ENCODE data around the gene WDR7. TPM values are rescaled to one million over a fixed set of nuclear protein-coding genes. Genes with fewer than 3 reads are reported as not detected.

Gene WDR7
- total RNA-seq, 2 experiments from 2014 or later = 21.5 to 23.1 TPM

GRCh38 chr18:57002627-57003026, 351.5 kb downstream of the WDR7 start:
- Mint-ChIP-seq H3K36me3 (ENCODE audit: low read depth) (no peaks in the 10 kb centered on the region), H3K9me3 (ENCODE audit: low read depth) (no peaks in the 10 kb centered on the region), H3K4me3 (no peak overlapping the region), H3K27me3 (no peaks in the 10 kb centered on the region), H3K4me1 (peaks cover 32% of the 10 kb centered on the region), H3K27ac (no peak overlapping the region)
- no peak for ATAC-seq
- DNase-seq = no peak
- ChIA-PET POLR2A (no interaction called here), CTCF (interaction anchor here (2.2 kb wide), 1 partner anchor 16 kb away, joined by 7 read pairs; no protein-coding TSS in a partner anchor)
- intact Hi-C loops (cut with DNase I, micrococcal nuclease) = loop anchor here in 1 of 2 experiments (5.0 to 10.0 kb wide), 3 partner anchors 348 to 1540 kb away; partner anchors contain the start of gene WDR7

GRCh38 chr18:57003342-57003741, 352.2 kb downstream of the WDR7 start:
- CTCF ChIA-PET = interaction anchor here (0.8 to 1.2 kb wide), 3 partner anchors 9 to 12 kb away, joined by 3 to 4 read pairs (median 4); no protein-coding TSS in a partner anchor
- peak overlapping the region; percentile 37 for H3K27ac Mint-ChIP-seq
- DNase-seq = no peak
- ATAC-seq = no peak
- H3K9me3 Mint-ChIP-seq (ENCODE audit: low read depth) = no peaks in the 10 kb centered on the region
- peaks cover 34% of the 10 kb centered on the region for H3K4me1 Mint-ChIP-seq
- no peak overlapping the region for H3K4me3 Mint-ChIP-seq
- H3K36me3 Mint-ChIP-seq (ENCODE audit: low read depth) = no peaks in the 10 kb centered on the region
- POLR2A ChIA-PET = no interaction called here
- intact Hi-C loops (cut with DNase I, micrococcal nuclease) = loop anchor here in 1 of 2 experiments (5.0 to 10.0 kb wide), 3 partner anchors 349 to 1539 kb away; partner anchors contain the start of gene WDR7
- H3K27me3 Mint-ChIP-seq = no peaks in the 10 kb centered on the region

- H3K36me3 Mint-ChIP-seq (ENCODE audit: low read depth) = no peaks in the 10 kb centered on the region
- H3K4me3 Mint-ChIP-seq = no peak overlapping the region
- DNase-seq (no peak), ATAC-seq (peak; percentile 96)
- peak overlapping the region; percentile 77 for H3K27ac Mint-ChIP-seq
- CTCF ChIA-PET = interaction anchor here (0.8 to 1.5 kb wide), 4 partner anchors 10 to 307 kb away, joined by 3 to 4 read pairs (median 4); no protein-coding TSS in a partner anchor
- POLR2A ChIA-PET = no interaction called here
- intact Hi-C loops (cut with DNase I, micrococcal nuclease) = loop anchor here (1.0 to 10.0 kb wide), 4 partner anchors 13 to 1538 kb away; partner anchors contain the start of gene WDR7 (in 1 of the 2)
- no peaks in the 10 kb centered on the region for H3K27me3 Mint-ChIP-seq
- H3K4me1 Mint-ChIP-seq = peaks cover 34% of the 10 kb centered on the region
- H3K9me3 Mint-ChIP-seq (ENCODE audit: low read depth) = no peaks in the 10 kb centered on the region
Measured at GRCh38 chr18:57004366-57005121, 353.4 kb downstream of the WDR7 start.

- intact Hi-C loops (cut with DNase I, micrococcal nuclease) = loop anchor here in 1 of 2 experiments (10.0 kb wide), 2 partner anchors 353 to 827 kb away; partner anchors contain the start of gene WDR7
- Mint-ChIP-seq H3K27me3 (no peaks in the 10 kb centered on the region), H3K9me3 (ENCODE audit: low read depth) (no peaks in the 10 kb centered on the region), H3K36me3 (ENCODE audit: low read depth) (no peaks in the 10 kb centered on the region), H3K4me3 (no peak overlapping the region), H3K4me1 (peaks cover 24% of the 10 kb centered on the region), H3K27ac (no peak overlapping the region)
- ChIA-PET POLR2A (no interaction called here), CTCF (interaction anchor here (0.6 kb wide), 1 partner anchor 62 kb away, joined by 3 read pairs; no protein-coding TSS in a partner anchor)
- ATAC-seq = no peak
- DNase-seq = no peak
Measured at GRCh38 chr18:57008001-57008686, 357.0 kb downstream of the WDR7 start.

GRCh38 chr18:57009844-57010243, 358.7 kb downstream of the WDR7 start:
- intact Hi-C loops (cut with DNase I, micrococcal nuclease) = loop anchor here in 1 of 2 experiments (10.0 kb wide), 2 partner anchors 355 to 825 kb away; partner anchors contain the start of gene WDR7
- DNase-seq = no peak
- Mint-ChIP-seq H3K27ac (no peak overlapping the region), H3K4me1 (peaks cover 12% of the 10 kb centered on the region), H3K4me3 (no peak overlapping the region), H3K27me3 (no peaks in the 10 kb centered on the region), H3K36me3 (ENCODE audit: low read depth) (peaks cover 3% of the 10 kb centered on the region), H3K9me3 (ENCODE audit: low read depth) (no peaks in the 10 kb centered on the region)
- no peak for ATAC-seq
- CTCF ChIA-PET = no interaction called here
- POLR2A ChIA-PET = no interaction called here

DNA sequence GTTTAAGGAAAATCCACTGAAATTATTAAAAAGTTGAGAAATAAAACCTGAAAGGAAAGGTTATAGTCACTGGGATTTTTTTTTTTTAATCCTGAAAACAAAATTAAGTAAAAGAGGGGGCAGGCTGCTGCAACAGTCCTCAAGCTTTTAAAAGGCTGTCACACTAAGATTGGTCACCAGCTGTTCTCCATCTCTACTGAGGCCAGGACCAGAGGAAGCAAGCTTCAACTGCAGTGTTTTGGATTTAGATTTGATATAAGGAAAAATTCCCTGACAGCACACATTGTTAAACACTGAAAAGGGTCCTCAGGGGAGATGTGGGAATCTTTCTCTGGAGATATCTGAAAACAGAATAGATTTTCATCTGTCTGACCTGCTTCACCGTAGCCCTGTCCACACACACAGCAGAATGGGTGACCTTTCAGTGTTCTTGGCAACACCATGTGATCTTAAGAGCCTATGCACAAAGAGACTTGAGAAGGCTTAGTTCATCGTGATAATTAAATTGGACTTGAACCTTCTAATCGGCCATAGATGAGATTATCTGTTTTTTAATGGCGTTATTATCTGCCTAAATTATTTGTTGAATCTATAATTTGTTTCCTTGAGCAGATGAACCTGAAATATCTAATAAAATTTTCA, 363.7 kb downstream of the WDR7 start:
- H3K36me3 Mint-ChIP-seq (ENCODE audit: low read depth) = peaks cover 5% of the 10 kb centered on the region
- DNase-seq = no peak
- no peak overlapping the region for H3K27ac Mint-ChIP-seq
- peaks cover 30% of the 10 kb centered on the region for H3K4me1 Mint-ChIP-seq
- no peaks in the 10 kb centered on the region for H3K27me3 Mint-ChIP-seq
- H3K9me3 Mint-ChIP-seq (ENCODE audit: low read depth) = no peaks in the 10 kb centered on the region
- intact Hi-C loops (cut with DNase I, micrococcal nuclease) = no loop called here
- no peak overlapping the region for H3K4me3 Mint-ChIP-seq
- ChIA-PET CTCF (interaction anchor here (0.7 kb wide), 1 partner anchor 11 kb away, joined by 3 read pairs; no protein-coding TSS in a partner anchor), POLR2A (no interaction called here)
- no peak for ATAC-seq

GRCh38 chr18:57015451-57015850, 364.3 kb downstream of the WDR7 start:
- DNase-seq = no peak
- Mint-ChIP-seq H3K9me3 (ENCODE audit: low read depth) (no peaks in the 10 kb centered on the region), H3K4me1 (peaks cover 30% of the 10 kb centered on the region), H3K27ac (no peak overlapping the region), H3K4me3 (no peak overlapping the region), H3K36me3 (ENCODE audit: low read depth) (peaks cover 5% of the 10 kb centered on the region), H3K27me3 (no peaks in the 10 kb centered on the region)
- CTCF ChIA-PET = no interaction called here
- POLR2A ChIA-PET = no interaction called here
- no peak for ATAC-seq
- intact Hi-C loops (cut with DNase I, micrococcal nuclease) = no loop called here

- ChIA-PET POLR2A (no interaction called here), CTCF (no interaction called here)
- peaks cover 26% of the 10 kb centered on the region for H3K4me1 Mint-ChIP-seq
- no peaks in the 10 kb centered on the region for H3K9me3 Mint-ChIP-seq (ENCODE audit: low read depth)
- intact Hi-C loops (cut with DNase I, micrococcal nuclease) = no loop called here
- no peak for DNase-seq
- peaks cover 9% of the 10 kb centered on the region for H3K36me3 Mint-ChIP-seq (ENCODE audit: low read depth)
- H3K27ac Mint-ChIP-seq = no peak overlapping the region
- ATAC-seq = no peak
- no peaks in the 10 kb centered on the region for H3K27me3 Mint-ChIP-seq
- no peak overlapping the region for H3K4me3 Mint-ChIP-seq
Measured at GRCh38 chr18:57018845-57019244, 367.7 kb downstream of the WDR7 start.

DNA sequence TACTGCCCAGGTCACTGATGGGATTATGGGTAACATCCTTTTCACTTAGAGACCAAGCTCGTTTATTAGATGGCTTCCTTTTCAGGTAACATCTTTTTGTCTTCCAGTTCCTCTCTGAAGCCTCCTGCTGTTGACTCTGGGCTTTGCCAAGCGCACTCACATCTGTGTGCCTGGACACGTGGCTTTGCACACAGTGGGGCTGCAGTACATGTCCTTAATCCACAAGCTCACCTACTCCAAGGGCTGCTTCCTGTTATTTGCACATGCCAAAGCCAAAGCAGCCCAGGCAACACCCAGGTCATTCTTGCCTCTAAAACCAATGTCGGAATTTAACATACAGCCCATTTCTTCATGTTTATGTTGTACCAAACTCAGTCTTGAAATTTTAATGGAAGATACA, 371.6 kb downstream of the WDR7 start:
- intact Hi-C loops (cut with DNase I, micrococcal nuclease) = no loop called here
- no peak for DNase-seq
- peaks cover 17% of the 10 kb centered on the region for H3K36me3 Mint-ChIP-seq (ENCODE audit: low read depth)
- no peak overlapping the region for H3K4me3 Mint-ChIP-seq
- POLR2A ChIA-PET = no interaction called here
- peaks cover 11% of the 10 kb centered on the region for H3K4me1 Mint-ChIP-seq
- no peaks in the 10 kb centered on the region for H3K27me3 Mint-ChIP-seq
- H3K27ac Mint-ChIP-seq = no peak overlapping the region
- CTCF ChIA-PET = interaction anchor here (0.7 to 1.1 kb wide), 3 partner anchors 9 to 59 kb away, joined by 3 to 4 read pairs (median 4); no protein-coding TSS in a partner anchor
- ATAC-seq = no peak
- no peaks in the 10 kb centered on the region for H3K9me3 Mint-ChIP-seq (ENCODE audit: low read depth)

GRCh38 chr18:57023275-57023882, 372.2 kb downstream of the WDR7 start:
- Mint-ChIP-seq H3K4me3 (no peak overlapping the region), H3K4me1 (peaks cover 6% of the 10 kb centered on the region), H3K36me3 (ENCODE audit: low read depth) (peaks cover 17% of the 10 kb centered on the region), H3K27me3 (no peaks in the 10 kb centered on the region), H3K9me3 (ENCODE audit: low read depth) (no peaks in the 10 kb centered on the region), H3K27ac (no peak overlapping the region)
- POLR2A ChIA-PET = no interaction called here
- intact Hi-C loops (cut with DNase I, micrococcal nuclease) = no loop called here
- ATAC-seq (no peak), DNase-seq (no peak)
- CTCF ChIA-PET = interaction anchor here (0.7 to 1.1 kb wide), 3 partner anchors 8 to 60 kb away, joined by 3 to 4 read pairs (median 4); no protein-coding TSS in a partner anchor

DNA sequence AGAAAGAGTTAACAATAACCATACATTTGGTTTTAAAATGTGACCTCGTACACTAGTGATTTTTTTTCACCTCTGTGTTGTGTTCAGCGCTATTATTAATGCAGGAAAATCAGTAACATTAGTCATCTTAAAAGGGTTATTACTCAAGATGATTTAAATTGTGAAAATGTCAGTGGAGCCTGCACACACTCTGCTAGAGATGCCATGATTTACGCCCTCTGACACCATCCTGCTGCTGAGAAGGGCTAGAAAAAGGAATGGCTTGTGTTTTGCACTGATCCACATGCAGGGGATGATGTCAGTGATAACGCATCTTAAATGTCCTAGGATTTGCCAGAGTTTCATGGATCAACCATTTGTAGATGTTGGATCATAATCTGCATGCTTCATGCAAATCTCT, 374.4 kb downstream of the WDR7 start:
- no peaks in the 10 kb centered on the region for H3K9me3 Mint-ChIP-seq (ENCODE audit: low read depth)
- peaks cover 6% of the 10 kb centered on the region for H3K4me1 Mint-ChIP-seq
- ATAC-seq (no peak), DNase-seq (no peak)
- H3K36me3 Mint-ChIP-seq (ENCODE audit: low read depth) = peaks cover 23% of the 10 kb centered on the region
- ChIA-PET CTCF (interaction anchor here (1.0 kb wide), 1 partner anchor 33 kb away, joined by 3 read pairs; no protein-coding TSS in a partner anchor), POLR2A (no interaction called here)
- no peak overlapping the region for H3K4me3 Mint-ChIP-seq
- H3K27me3 Mint-ChIP-seq = no peaks in the 10 kb centered on the region
- no peak overlapping the region for H3K27ac Mint-ChIP-seq
- intact Hi-C loops (cut with DNase I, micrococcal nuclease) = no loop called here
